K562 (cell line): ENCODE results near the gene RHBG. TPM values are rescaled to one million over a fixed set of nuclear protein-coding genes. Genes with fewer than 3 reads are reported as not detected.

Source experiments
- GTF2B ChIP-seq: IDR thresholded peaks from 2 replicates; pipeline ENCODE4 v1.6.1; 2011; ENCODE audit not compliant: insufficient read length; ENCODE audit errors: extremely low read depth
- KDM1A ChIP-seq, 2 experiments: fragments of 450-650 bp; IDR thresholded peaks; 2 replicates each; pipeline ENCODE4 v1.6.1; 2016; ENCODE audit warnings: mild to moderate bottlenecking in 2 of 2
- RBFOX2 ChIP-seq: fragments of 200-400 bp; formaldehyde crosslinking; IDR thresholded peaks from 2 replicates; pipeline ENCODE4 v1.6.1; 2017; ENCODE audit warnings: low read depth, mild to moderate bottlenecking, low read length, moderate library complexity
- RREB1 ChIP-seq: fragments of 250-450 bp; sonication (Bioruptor Pico); IDR thresholded peaks from 2 replicates; pipeline ENCODE4 v1.4.0; 2020
- SETDB1 ChIP-seq: IDR thresholded peaks from one replicate; pipeline ENCODE4 v1.6.1; 2012; ENCODE audit warnings: low read length, control low read depth, inconsistent platforms
- ZNF134 ChIP-seq: fragments of 250-450 bp; sonication (Bioruptor Pico); conservative IDR thresholded peaks from 2 replicates; pipeline ENCODE4 v1.4.0; 2020
- ZNF24 ChIP-seq: fragments of 450-650 bp; IDR thresholded peaks from 2 replicates; pipeline ENCODE4 v1.6.1; 2016
- ZNF707 ChIP-seq: fragments of 250-450 bp; sonication (Bioruptor Pico); conservative IDR thresholded peaks from 2 replicates; pipeline ENCODE4 v1.8.0; 2022; ENCODE audit warnings: inconsistent platforms, mild to moderate bottlenecking, moderate library complexity
- polyA plus RNA-seq, 8 experiments: library from polyadenylated mRNA; depleted of rRNA in 4 of 8; stranded (reverse) in 5 of 8; unstranded in 3 of 8; fragments of >200 nt; fragmentation: Nextera tagmentation in 2 of 8; fragmentation: Illumina TruSeq in 1 of 8; extraction: Ambion mirVana in 2 of 8; extraction: Trizol in 1 of 8; gene quantifications; 2 replicates each; pipeline versions ENCODE4 v1.2.1 to v1.2.3, GENCODE V29; 2011 to 2014; ENCODE audit warnings: inconsistent platforms in 1 of 8, missing spikeins in 1 of 8
- total RNA-seq, 7 experiments: library from RNA; depleted of rRNA in 6 of 7; stranded (reverse); fragments of >200 nt in 6 of 7; fragmentation: Illumina TruSeq in 2 of 7; extraction: Trizol in 2 of 7; gene quantifications; 2 replicates each; pipeline versions ENCODE4 v1.2.1 to v1.2.3, GENCODE V29; 2011 to 2021; ENCODE audit warnings: low replicate concordance in 1 of 7
- TF ChIP-seq, protein P1 (sequence below): fragments of 450-650 bp; formaldehyde crosslinking; IDR thresholded peaks from 2 replicates; pipeline ENCODE4 v1.4.0; 2020; ENCODE audit warnings: mild to moderate bottlenecking, moderate library complexity
- TF ChIP-seq, protein P2 (sequence below): fragments of 450-650 bp; conservative IDR thresholded peaks from 2 replicates; pipeline ENCODE4 v1.6.1; 2016; ENCODE audit warnings: missing genetic modification characterization, low read depth, mild to moderate bottlenecking, control low read depth, missing compliant biosample characterization
- TF ChIP-seq, protein P3 (sequence below), 2 experiments: IDR thresholded peaks in 1 of 2; conservative IDR thresholded peaks in 1 of 2; 2 replicates each; pipeline ENCODE4 v1.6.1; 2016; ENCODE audit warnings: low read depth in 2 of 2, mild to moderate bottlenecking in 1 of 2, missing compliant biosample characterization in 1 of 2, missing genetic modification characterization in 1 of 2, moderate library complexity in 1 of 2
- TF ChIP-seq, protein P4 (sequence below): fragments of 200-800 bp; sonication (Bioruptor generic); IDR thresholded peaks from 2 replicates; pipeline ENCODE4 v1.6.1; 2017; ENCODE audit warnings: missing genetic modification characterization, missing compliant biosample characterization

RHBG gene
- total and polyA plus RNA-seq, 9 of the 15 experiments (the other 6 are each of a cell fraction or from before 2014, with no cell fraction given), result not detected

GRCh38 chr1:156421062-156421938 is 52.3 kb downstream of the RHBG start (continued):
- TF ChIP-seq, protein P1, sequence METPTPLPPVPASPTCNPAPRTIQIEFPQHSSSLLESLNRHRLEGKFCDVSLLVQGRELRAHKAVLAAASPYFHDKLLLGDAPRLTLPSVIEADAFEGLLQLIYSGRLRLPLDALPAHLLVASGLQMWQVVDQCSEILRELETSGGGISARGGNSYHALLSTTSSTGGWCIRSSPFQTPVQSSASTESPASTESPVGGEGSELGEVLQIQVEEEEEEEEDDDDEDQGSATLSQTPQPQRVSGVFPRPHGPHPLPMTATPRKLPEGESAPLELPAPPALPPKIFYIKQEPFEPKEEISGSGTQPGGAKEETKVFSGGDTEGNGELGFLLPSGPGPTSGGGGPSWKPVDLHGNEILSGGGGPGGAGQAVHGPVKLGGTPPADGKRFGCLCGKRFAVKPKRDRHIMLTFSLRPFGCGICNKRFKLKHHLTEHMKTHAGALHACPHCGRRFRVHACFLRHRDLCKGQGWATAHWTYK (CRISPR knock-in tag), result no peak
- TF ChIP-seq, protein P2, sequence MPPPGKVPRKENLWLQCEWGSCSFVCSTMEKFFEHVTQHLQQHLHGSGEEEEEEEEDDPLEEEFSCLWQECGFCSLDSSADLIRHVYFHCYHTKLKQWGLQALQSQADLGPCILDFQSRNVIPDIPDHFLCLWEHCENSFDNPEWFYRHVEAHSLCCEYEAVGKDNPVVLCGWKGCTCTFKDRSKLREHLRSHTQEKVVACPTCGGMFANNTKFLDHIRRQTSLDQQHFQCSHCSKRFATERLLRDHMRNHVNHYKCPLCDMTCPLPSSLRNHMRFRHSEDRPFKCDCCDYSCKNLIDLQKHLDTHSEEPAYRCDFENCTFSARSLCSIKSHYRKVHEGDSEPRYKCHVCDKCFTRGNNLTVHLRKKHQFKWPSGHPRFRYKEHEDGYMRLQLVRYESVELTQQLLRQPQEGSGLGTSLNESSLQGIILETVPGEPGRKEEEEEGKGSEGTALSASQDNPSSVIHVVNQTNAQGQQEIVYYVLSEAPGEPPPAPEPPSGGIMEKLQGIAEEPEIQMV, result no peak
- no peak for TF ChIP-seq RREB1 (CRISPR knock-in tag)
- no peak for TF ChIP-seq SETDB1
- no peak; a peak in 1 of 4 replicates for TF ChIP-seq KDM1A (IDR thresholded peaks at IDR 0.05)
- no peak for TF ChIP-seq ZNF24
- peak; percentile 84 for TF ChIP-seq RBFOX2
- TF ChIP-seq ZNF707 (CRISPR knock-in tag), result no peak
- TF ChIP-seq, protein P3, sequence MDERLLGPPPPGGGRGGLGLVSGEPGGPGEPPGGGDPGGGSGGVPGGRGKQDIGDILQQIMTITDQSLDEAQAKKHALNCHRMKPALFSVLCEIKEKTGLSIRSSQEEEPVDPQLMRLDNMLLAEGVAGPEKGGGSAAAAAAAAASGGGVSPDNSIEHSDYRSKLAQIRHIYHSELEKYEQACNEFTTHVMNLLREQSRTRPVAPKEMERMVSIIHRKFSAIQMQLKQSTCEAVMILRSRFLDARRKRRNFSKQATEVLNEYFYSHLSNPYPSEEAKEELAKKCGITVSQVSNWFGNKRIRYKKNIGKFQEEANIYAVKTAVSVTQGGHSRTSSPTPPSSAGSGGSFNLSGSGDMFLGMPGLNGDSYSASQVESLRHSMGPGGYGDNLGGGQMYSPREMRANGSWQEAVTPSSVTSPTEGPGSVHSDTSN (CRISPR knock-in tag; IDR thresholded peaks at IDR 0.05; ENCODE audit: low read depth), result no peak
- TF ChIP-seq, protein P3 (tag; conservative IDR thresholded peaks at IDR 0.05; ENCODE audit: low read depth), result no peak
- TF ChIP-seq GTF2B, result no peak
- TF ChIP-seq ZNF134 (CRISPR knock-in tag), result no peak
- TF ChIP-seq, protein P4, sequence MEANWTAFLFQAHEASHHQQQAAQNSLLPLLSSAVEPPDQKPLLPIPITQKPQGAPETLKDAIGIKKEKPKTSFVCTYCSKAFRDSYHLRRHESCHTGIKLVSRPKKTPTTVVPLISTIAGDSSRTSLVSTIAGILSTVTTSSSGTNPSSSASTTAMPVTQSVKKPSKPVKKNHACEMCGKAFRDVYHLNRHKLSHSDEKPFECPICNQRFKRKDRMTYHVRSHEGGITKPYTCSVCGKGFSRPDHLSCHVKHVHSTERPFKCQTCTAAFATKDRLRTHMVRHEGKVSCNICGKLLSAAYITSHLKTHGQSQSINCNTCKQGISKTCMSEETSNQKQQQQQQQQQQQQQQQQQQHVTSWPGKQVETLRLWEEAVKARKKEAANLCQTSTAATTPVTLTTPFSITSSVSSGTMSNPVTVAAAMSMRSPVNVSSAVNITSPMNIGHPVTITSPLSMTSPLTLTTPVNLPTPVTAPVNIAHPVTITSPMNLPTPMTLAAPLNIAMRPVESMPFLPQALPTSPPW (CRISPR knock-in tag), result peak; percentile 59
